Measurements from ENCODE around the gene SETBP1. TPM values are rescaled to one million over a fixed set of nuclear protein-coding genes. Genes with fewer than 3 reads are reported as not detected.

Gene SETBP1
- total and polyA plus RNA-seq, 2 donors from 2014 or later: 2.7 to 71.7 TPM

GRCh38 chr18:44668270-44668975 is 12.3 kb upstream of the SETBP1 start:
- Histone ChIP-seq H3K27me3 (ENCODE audit: control insufficient read depth, insufficient read depth, low read length) (no peaks in the 10 kb centered on the region), H3K4me1 (ENCODE audit: control insufficient read depth in 2 of 3, insufficient read depth in 2 of 3, low read depth in 1 of 3, low read length in 3 of 3) (no peaks in the 10 kb centered on the region), H3K9ac (ENCODE audit: low read length in 3 of 3) (no peak overlapping the region), H3K9me3 (ENCODE audit: control insufficient read depth in 2 of 3, insufficient read depth in 1 of 3, low read length in 3 of 3) (no peaks in the 10 kb centered on the region), H3K27ac (ENCODE audit: low read depth in 2 of 2, low read length in 2 of 2) (no peak overlapping the region), H3K36me3 (ENCODE audit: control insufficient read depth in 2 of 3, insufficient read depth in 3 of 3, low read length in 3 of 3) (no peaks in the 10 kb centered on the region), H3K4me3 (ENCODE audit: low read length in 3 of 3) (no peak overlapping the region)
- no peak for TF ChIP-seq CTCF (IDR thresholded peaks at IDR 0.05; ENCODE audit: borderline replicate concordance, extremely low read depth, insufficient read depth)
- intact Hi-C loops (cut with DNase I): no loop called here
- DNase-seq (no peak), FAIRE-seq (no peak)

GRCh38 chr18:44671914-44672313 is 8.8 kb upstream of the SETBP1 start:
- Histone ChIP-seq H3K4me1 (ENCODE audit: control insufficient read depth in 2 of 3, insufficient read depth in 2 of 3, low read depth in 1 of 3, low read length in 3 of 3) (no peaks in the 10 kb centered on the region), H3K27me3 (ENCODE audit: control insufficient read depth, insufficient read depth, low read length) (no peaks in the 10 kb centered on the region), H3K9ac (ENCODE audit: low read length in 3 of 3) (no peak overlapping the region), H3K4me3 (ENCODE audit: low read length in 3 of 3) (no peak overlapping the region), H3K9me3 (ENCODE audit: control insufficient read depth in 2 of 3, insufficient read depth in 1 of 3, low read length in 3 of 3) (no peaks in the 10 kb centered on the region), H3K27ac (ENCODE audit: low read depth in 2 of 2, low read length in 2 of 2) (no peak overlapping the region), H3K36me3 (ENCODE audit: control insufficient read depth in 2 of 3, insufficient read depth in 3 of 3, low read length in 3 of 3) (no peaks in the 10 kb centered on the region)
- FAIRE-seq (no peak), DNase-seq (no peak)
- TF ChIP-seq CTCF (IDR thresholded peaks at IDR 0.05; ENCODE audit: borderline replicate concordance, extremely low read depth, insufficient read depth): no peak
- intact Hi-C loops (cut with DNase I): no loop called here

GRCh38 chr18:44672506-44672905 is 8.2 kb upstream of the SETBP1 start:
- H3K4me1 ChIP-seq (ENCODE audit: control insufficient read depth in 2 of 3, insufficient read depth in 2 of 3, low read depth in 1 of 3, low read length in 3 of 3): no peaks in the 10 kb centered on the region
- H3K9ac ChIP-seq (ENCODE audit: low read length in 3 of 3): no peak overlapping the region
- DNase-seq (no peak), FAIRE-seq (no peak)
- H3K27ac ChIP-seq (ENCODE audit: low read depth in 2 of 2, low read length in 2 of 2): no peak overlapping the region
- TF ChIP-seq CTCF (IDR thresholded peaks at IDR 0.05; ENCODE audit: borderline replicate concordance, extremely low read depth, insufficient read depth): no peak
- H3K27me3 ChIP-seq (ENCODE audit: control insufficient read depth, insufficient read depth, low read length): no peaks in the 10 kb centered on the region
- H3K36me3 ChIP-seq (ENCODE audit: control insufficient read depth in 2 of 3, insufficient read depth in 3 of 3, low read length in 3 of 3): no peaks in the 10 kb centered on the region
- intact Hi-C loops (cut with DNase I): no loop called here
- H3K4me3 ChIP-seq (ENCODE audit: low read length in 3 of 3): no peak overlapping the region
- H3K9me3 ChIP-seq (ENCODE audit: control insufficient read depth in 2 of 3, insufficient read depth in 1 of 3, low read length in 3 of 3): no peaks in the 10 kb centered on the region

Data from kidney (tissue), 14 donors.